ENCODE measurements around the gene ZNF689. TPM values are rescaled to one million over a fixed set of nuclear protein-coding genes. Genes with fewer than 3 reads are reported as not detected.

The ZNF689 gene
- polyA plus RNA-seq, 1 donor from 2014 or later = 10.6 TPM

DNA sequence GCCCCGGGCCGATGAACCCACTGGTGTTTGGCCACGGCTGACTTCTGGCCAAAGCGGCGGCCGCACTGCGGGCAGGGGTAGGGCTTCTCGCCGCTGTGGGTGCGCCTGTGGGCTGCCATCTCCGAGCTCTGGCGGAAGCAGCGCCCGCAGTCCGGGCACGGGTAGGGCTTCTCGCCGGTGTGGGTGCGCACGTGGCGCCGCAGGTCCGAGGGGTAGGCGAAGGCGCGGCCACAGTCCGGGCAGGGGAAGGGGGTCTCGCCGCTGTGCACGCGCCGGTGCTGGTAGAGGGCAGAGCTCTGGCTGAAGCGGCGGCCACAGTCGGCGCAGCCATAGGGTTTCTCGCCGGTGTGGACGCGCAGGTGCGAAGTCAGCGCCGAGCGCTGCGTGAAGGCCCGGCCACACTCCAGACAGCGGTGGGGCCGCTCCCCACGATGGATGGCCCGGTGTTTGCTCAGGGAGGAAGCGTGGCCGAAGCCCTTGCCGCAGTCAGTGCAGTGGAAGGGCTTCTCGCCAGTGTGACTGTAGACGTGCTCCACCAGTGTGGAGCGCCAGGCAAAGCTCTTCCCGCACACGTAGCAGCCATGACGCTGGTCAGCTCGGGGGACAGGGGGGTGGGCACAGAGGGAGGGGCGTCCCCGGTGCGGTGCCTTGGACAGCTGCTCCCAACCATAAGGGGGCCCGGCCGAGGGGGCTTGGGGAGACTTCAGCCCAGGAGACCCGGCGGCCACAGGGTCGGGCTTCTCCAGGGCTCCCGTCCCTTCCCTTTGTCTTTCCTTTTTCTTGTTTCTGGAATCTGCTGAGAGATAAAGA, 54.7 kb downstream of the ZNF689 start:
- no peaks in the 10 kb centered on the region for H3K9me3 ChIP-seq (ENCODE audit: low read length)
- no peak overlapping the region for H3K4me3 ChIP-seq (ENCODE audit: low read length)
- no peaks in the 10 kb centered on the region for H4K20me1 ChIP-seq (ENCODE audit: insufficient read depth)
- no peaks in the 10 kb centered on the region for H3K36me3 ChIP-seq (ENCODE audit: insufficient read depth, low read length)
- H3K4me2 ChIP-seq (ENCODE audit: low read length) = no peak overlapping the region
- H3K9me2 ChIP-seq (ENCODE audit: insufficient read depth, low read length) = no peaks in the 10 kb centered on the region
- no peak overlapping the region for H3K9ac ChIP-seq (ENCODE audit: low read length)
- no peak overlapping the region for H2AFZ ChIP-seq (ENCODE audit: low read depth, low read length)
- H3F3A ChIP-seq (ENCODE audit: insufficient read depth, low read length, poor library complexity, severe bottlenecking) = no peaks in the 10 kb centered on the region
- no peaks in the 10 kb centered on the region for H3K27me3 ChIP-seq (ENCODE audit: insufficient read depth, low read depth, low read length)
- H3K27ac ChIP-seq (ENCODE audit: low read length) = no peak overlapping the region
- TF ChIP-seq TAF1 (IDR thresholded peaks at IDR 0.05; ENCODE audit: low read depth) = no peak
- no peak for TF ChIP-seq POLR2AphosphoS5 (IDR thresholded peaks at IDR 0.05)
- TF ChIP-seq EP300 (conservative IDR thresholded peaks at IDR 0.05; ENCODE audit: poor library complexity, severe bottlenecking) = no peak
- TF ChIP-seq MXI1 (conservative IDR thresholded peaks at IDR 0.05; ENCODE audit: poor library complexity, severe bottlenecking) = no peak
- TF ChIP-seq, protein P1, sequence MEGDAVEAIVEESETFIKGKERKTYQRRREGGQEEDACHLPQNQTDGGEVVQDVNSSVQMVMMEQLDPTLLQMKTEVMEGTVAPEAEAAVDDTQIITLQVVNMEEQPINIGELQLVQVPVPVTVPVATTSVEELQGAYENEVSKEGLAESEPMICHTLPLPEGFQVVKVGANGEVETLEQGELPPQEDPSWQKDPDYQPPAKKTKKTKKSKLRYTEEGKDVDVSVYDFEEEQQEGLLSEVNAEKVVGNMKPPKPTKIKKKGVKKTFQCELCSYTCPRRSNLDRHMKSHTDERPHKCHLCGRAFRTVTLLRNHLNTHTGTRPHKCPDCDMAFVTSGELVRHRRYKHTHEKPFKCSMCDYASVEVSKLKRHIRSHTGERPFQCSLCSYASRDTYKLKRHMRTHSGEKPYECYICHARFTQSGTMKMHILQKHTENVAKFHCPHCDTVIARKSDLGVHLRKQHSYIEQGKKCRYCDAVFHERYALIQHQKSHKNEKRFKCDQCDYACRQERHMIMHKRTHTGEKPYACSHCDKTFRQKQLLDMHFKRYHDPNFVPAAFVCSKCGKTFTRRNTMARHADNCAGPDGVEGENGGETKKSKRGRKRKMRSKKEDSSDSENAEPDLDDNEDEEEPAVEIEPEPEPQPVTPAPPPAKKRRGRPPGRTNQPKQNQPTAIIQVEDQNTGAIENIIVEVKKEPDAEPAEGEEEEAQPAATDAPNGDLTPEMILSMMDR (IDR thresholded peaks at IDR 0.05; ENCODE audit: poor library complexity, severe bottlenecking) = no peak
- no peak for TF ChIP-seq SMC3 (conservative IDR thresholded peaks at IDR 0.05; ENCODE audit: poor library complexity)
- TF ChIP-seq EZH2 (IDR thresholded peaks at IDR 0.05; ENCODE audit: borderline replicate concordance, insufficient read depth, low read length, poor library complexity, severe bottlenecking) = no peak
- TF ChIP-seq, protein P2, sequence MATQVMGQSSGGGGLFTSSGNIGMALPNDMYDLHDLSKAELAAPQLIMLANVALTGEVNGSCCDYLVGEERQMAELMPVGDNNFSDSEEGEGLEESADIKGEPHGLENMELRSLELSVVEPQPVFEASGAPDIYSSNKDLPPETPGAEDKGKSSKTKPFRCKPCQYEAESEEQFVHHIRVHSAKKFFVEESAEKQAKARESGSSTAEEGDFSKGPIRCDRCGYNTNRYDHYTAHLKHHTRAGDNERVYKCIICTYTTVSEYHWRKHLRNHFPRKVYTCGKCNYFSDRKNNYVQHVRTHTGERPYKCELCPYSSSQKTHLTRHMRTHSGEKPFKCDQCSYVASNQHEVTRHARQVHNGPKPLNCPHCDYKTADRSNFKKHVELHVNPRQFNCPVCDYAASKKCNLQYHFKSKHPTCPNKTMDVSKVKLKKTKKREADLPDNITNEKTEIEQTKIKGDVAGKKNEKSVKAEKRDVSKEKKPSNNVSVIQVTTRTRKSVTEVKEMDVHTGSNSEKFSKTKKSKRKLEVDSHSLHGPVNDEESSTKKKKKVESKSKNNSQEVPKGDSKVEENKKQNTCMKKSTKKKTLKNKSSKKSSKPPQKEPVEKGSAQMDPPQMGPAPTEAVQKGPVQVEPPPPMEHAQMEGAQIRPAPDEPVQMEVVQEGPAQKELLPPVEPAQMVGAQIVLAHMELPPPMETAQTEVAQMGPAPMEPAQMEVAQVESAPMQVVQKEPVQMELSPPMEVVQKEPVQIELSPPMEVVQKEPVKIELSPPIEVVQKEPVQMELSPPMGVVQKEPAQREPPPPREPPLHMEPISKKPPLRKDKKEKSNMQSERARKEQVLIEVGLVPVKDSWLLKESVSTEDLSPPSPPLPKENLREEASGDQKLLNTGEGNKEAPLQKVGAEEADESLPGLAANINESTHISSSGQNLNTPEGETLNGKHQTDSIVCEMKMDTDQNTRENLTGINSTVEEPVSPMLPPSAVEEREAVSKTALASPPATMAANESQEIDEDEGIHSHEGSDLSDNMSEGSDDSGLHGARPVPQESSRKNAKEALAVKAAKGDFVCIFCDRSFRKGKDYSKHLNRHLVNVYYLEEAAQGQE (IDR thresholded peaks at IDR 0.05; ENCODE audit: borderline replicate concordance) = no peak
- TF ChIP-seq RAD21 (conservative IDR thresholded peaks at IDR 0.05) = no peak
- peaks cover 7% of the 10 kb centered on the region for H3K79me2 ChIP-seq (replicated peaks; ENCODE audit: insufficient read depth, low read length)

DNA sequence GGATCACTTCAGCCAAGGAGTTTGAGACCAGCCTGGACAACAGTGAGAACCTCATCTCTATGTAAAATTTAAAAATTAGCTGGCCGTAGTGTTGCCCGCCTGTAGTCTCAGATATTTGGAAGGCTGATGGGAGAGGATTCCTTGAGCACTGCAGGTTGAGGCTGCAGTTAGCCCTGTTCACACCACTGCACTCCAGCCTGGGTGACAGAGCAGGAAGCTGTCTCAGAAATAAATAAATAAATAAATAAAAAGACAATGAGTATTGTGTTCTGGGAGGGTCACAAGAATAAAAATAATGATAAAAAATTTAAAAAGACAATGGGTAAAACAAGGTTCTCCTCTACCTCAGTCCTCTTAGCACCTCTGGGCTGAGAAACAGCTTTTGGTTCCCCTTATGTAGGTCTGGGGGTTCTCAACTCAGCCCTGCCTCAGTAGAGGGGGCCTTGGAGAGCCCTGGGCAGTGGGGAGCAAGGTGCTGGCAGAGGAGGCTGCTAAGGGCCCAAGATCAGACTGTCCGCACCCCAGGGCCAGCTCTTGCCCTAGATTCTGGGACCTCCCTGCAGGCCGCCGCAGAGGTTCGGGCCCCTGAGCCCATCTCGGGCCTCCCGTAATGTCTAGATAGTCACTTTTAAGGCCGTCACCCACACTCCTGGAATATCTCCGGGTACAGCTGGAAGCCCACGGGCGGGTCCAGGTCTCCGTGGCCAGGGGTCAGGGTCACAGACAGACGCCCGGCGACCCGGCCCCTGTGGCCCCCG, 55.5 kb downstream of the ZNF689 start:
- Histone ChIP-seq H3K4me3 (ENCODE audit: low read length) (no peak overlapping the region), H4K20me1 (ENCODE audit: insufficient read depth) (no peaks in the 10 kb centered on the region), H3K9me3 (ENCODE audit: low read length) (no peaks in the 10 kb centered on the region), H3K27ac (ENCODE audit: low read length) (no peak overlapping the region), H3K4me2 (ENCODE audit: low read length) (no peak overlapping the region), H3K79me2 (replicated peaks; ENCODE audit: insufficient read depth, low read length) (peaks cover 7% of the 10 kb centered on the region), H2AFZ (ENCODE audit: low read depth, low read length) (no peak overlapping the region), H3K36me3 (ENCODE audit: insufficient read depth, low read length) (no peaks in the 10 kb centered on the region), H3K9ac (ENCODE audit: low read length) (no peak overlapping the region), H3F3A (ENCODE audit: insufficient read depth, low read length, poor library complexity, severe bottlenecking) (no peaks in the 10 kb centered on the region), H3K27me3 (ENCODE audit: insufficient read depth, low read depth, low read length) (no peaks in the 10 kb centered on the region), H3K9me2 (ENCODE audit: insufficient read depth, low read length) (no peaks in the 10 kb centered on the region)
- TF ChIP-seq MXI1 (conservative IDR thresholded peaks at IDR 0.05; ENCODE audit: poor library complexity, severe bottlenecking) = no peak
- TF ChIP-seq RAD21 (conservative IDR thresholded peaks at IDR 0.05) = no peak
- TF ChIP-seq EZH2 (IDR thresholded peaks at IDR 0.05; ENCODE audit: borderline replicate concordance, insufficient read depth, low read length, poor library complexity, severe bottlenecking) = no peak
- TF ChIP-seq EP300 (conservative IDR thresholded peaks at IDR 0.05; ENCODE audit: poor library complexity, severe bottlenecking) = no peak
- TF ChIP-seq TAF1 (IDR thresholded peaks at IDR 0.05; ENCODE audit: low read depth) = no peak
- TF ChIP-seq, protein P1 (IDR thresholded peaks at IDR 0.05; ENCODE audit: poor library complexity, severe bottlenecking) = no peak
- no peak for TF ChIP-seq SMC3 (conservative IDR thresholded peaks at IDR 0.05; ENCODE audit: poor library complexity)
